Stimulated activated CD8-positive, alpha-beta memory T cell treated with anti-CD3 and anti-CD28 coated beads, Interleukin-15, amount 100 ng/mL, for 1 hour (primary cell): ENCODE measurements around the gene MICU1.
A peak's percentile ranks its signal among the peaks of the same experiment; 100 is the strongest.
"Not testable (repeated sequence)": the region's sequence is repeated elsewhere in the genome, so short reads cannot be mapped to it uniquely, and the experiment has no call there.

Source experiments
- DNase-seq: peaks from one replicate; pipeline ENCODE4 v3.0.0-alpha.2; 2020; ENCODE audit warnings: low read depth

MICU1 gene, protein sequence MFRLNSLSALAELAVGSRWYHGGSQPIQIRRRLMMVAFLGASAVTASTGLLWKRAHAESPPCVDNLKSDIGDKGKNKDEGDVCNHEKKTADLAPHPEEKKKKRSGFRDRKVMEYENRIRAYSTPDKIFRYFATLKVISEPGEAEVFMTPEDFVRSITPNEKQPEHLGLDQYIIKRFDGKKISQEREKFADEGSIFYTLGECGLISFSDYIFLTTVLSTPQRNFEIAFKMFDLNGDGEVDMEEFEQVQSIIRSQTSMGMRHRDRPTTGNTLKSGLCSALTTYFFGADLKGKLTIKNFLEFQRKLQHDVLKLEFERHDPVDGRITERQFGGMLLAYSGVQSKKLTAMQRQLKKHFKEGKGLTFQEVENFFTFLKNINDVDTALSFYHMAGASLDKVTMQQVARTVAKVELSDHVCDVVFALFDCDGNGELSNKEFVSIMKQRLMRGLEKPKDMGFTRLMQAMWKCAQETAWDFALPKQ

DNA sequence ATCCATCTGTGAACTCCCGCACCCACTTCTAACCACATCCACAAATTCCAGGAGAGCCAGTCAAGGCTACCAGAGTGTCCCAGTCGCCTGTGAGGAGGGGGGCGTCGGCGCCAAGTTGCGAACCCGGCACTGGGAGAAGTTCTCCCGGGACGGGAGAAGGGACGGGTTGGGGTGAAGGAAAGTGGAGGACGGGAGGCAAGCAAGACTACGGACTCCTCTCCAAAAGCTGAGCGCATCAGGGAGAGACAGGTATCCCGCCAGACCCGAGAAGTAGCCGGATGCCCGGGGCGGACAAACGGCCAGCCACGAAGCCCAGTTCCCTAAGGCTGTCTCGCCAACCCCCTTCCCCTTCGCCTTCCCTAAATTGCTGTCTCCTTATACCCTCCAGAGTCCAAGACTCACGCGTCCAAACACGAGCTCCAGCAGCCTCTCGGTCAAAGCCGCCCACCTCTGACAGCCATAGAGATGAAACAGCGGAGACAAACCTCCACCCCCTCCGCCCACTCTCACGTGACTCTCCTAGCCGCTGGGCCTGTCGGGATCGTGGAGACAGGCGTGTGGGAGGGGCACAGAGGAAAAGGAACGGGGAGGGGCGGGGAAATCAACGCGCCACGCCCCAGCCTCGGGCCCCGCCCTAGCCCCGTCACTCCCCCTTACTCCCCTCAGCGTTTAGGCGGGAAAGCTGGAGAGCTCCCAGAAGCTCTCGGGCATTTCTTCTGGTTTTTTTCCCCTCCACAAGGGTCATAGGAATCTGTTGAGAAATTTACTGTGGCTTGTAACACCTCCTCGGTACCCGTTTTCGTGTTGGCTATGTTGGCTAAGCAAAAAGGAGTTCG, at the start of gene MICU1:
MICU1 (minus strand) TSS at position 472 of the 836 bp plus-strand sequence. CDS start 59,286 bp downstream, outside the sequence.
- peak; percentile 90 for DNase-seq

DNA sequence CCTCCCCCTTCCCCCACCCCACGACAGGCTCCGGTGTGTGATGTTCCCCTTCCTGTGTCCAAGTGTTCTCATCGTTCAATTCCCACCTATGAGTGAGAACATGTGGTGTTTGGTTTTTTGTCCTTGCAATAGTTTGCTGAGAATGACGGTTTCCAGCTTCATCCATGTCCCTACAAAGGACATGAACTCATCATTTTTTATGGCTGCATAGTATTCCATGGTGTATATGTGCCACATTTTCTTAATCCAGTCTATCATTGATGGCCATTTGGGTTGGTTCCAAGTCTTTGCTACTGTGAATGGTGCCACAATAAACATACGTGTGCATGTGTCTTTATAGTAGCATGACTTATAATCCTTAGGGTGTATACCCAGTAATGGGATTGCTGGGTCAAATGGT, 48.3 kb upstream of the MICU1 start:
- DNase-seq: not testable (repeated sequence)

DNA sequence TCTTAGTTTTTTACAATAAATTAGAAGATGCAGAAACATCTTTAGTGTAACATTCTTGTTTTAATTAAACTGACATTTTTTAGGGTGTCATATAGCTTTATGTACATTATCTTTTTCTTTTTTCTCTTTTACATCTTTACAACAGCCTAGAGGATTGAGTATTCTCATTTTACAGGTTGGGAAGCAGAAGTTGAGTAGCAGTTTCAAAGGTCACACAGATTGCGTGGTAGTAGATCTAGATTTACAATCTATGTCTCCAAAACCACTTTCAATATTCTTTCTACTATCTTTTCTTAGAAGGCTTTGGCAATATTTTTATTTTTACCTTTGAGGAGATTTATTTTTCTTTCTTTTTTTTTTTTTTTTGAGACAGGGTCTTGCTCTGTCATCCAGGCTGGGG, 47.4 kb upstream of the MICU1 start:
- DNase-seq: no peak

DNA sequence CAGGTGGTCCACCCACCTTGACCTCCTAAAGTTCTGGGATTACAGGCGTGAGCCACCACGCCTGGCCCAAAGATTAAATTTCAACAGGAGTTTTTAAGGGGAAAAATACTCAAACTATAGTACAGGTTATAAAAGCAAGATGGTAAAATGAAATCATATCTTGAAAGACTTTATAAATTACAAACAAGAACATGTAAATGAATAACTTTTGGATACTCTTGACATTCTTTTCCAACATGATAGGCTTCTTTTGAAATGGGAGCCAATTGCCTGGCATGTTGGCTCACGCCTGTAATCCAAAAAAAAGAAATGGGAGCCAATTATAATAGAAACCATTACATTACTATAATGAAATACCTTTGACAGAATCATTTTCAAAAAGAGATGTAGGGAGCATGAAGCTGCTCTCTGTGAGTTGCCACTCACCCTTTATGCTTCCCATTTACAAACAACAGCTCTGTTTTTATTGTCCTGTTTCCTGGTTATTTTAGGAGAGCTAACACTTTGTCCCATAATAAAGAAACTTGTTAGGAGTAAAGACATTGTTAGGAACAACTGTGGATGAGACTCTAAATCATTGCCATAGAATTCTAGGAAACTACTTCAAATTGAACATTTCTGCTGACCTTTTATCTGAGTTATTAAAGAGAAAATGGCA, 41.5 kb upstream of the MICU1 start:
- DNase-seq: no peak

DNA sequence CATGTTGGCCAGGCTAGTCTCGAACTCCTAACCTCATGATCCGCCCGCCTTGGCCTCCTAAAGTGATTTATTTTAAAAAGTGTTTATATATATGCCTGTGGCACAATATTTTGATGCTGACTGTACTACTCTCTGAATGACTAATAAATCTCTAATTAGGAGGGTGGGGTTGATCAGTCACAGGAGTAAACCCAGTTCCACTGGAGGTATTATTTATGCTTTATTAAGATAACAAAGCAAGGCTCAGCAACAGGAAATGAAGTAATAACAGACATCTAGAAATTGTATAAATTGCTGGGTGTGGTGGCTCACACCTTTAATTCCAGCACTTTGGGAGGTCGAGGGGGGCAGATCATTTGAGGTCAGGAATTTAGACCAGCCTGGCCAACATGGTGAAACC, 40.0 kb upstream of the MICU1 start:
- no peak for DNase-seq

GRCh38 chr10:72663971-72664370, 38.1 kb upstream of the MICU1 start:
- no peak for DNase-seq

GRCh38 chr10:72661431-72661830, 35.6 kb upstream of the MICU1 start:
- no peak for DNase-seq

GRCh38 chr10:72660220-72660619, 34.3 kb upstream of the MICU1 start:
- DNase-seq: no peak

DNA sequence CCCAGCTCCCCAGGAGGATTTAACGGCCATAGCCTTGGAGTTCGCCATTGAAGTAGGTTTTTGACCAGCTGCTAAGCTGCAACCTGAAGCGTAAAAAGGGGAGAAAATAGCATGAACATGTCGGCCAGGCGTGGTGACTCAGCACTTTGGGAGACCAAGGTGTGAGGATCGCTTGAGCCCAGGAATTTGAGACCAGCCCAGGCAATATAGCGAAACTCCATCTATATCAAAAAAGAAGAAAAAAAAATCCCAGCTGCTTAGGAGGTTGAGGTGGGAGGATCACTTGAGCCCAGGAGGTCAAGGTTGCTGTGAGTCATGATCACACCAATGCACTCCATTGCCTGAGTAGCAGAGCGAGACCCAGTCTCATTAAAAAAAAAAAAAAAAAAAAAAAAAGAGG, 33.8 kb upstream of the MICU1 start:
- no peak for DNase-seq

DNA sequence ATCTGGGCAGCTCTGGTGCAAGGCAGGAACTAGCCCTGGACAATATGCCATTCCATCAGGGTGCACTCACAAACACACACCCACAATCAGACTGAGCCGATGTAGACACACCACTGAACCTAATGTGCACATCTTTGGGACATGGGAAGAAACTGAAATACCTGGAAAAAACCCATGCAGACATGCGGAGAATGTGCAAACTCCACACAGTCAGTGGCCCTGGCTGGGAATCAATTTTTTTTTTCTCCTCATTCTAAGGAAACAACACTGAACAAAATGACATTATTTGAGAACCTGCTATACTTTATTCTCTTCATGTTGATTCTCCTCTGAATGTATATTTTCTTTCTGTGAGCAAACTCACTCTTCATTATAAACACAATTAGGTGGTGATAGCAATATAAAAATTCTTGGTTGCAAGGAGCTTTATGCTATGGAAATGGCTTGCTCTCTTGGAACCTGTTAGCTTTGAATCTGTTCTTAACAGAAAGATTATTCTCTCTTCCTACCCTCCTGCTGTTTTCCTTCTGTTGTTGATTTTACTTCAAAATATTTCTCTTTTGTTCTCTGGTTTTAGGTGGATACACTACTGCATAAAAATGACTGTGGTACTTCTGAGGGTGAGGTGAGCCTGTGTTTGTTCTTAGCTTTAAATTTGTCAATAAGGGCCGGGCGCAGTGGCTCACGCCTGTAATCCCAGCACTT, 33.0 kb upstream of the MICU1 start:
- no peak for DNase-seq

DNA sequence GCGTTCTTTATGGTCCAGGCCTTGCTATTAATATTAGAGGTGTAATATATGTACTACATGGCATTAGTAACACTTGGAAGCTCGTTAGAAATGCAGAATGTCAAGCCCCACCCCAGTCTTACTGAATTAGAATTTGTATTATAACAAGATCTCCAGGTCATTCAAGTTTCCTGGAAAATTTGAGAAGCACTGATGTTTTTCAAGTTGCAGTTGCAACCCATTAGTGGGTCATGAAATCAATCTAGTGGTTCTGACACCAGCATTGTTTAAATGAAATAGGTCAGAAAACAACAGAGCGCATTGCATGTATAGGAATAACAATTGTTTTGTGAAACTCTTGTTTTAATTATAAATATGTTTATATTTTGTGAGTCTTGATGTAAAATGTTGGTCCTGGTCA, 28.8 kb upstream of the MICU1 start:
- no peak for DNase-seq

GRCh38 chr10:72653383-72654096, 27.7 kb upstream of the MICU1 start:
- DNase-seq: no peak

DNA sequence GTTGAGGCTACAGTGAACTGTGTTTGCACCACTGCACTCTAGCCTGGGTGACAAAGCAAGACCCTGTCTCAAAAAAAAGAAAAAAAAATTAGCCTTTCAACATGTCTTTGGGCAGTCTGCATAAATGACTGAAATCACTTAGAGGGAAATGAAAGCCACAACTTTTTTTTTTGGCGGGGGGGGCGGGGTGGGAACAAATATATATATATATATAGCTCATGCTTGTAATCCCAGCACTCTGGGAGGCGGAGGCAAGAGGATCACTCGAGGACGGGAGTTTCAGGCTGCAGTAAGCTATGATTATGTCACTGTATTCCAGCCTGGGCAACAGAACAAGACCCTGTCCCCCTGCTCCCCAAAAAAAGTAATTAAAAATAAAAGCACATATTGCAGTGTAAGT, 23.4 kb upstream of the MICU1 start:
- no peak for DNase-seq

GRCh38 chr10:72648301-72648700, 22.4 kb upstream of the MICU1 start:
- no peak for DNase-seq

DNA sequence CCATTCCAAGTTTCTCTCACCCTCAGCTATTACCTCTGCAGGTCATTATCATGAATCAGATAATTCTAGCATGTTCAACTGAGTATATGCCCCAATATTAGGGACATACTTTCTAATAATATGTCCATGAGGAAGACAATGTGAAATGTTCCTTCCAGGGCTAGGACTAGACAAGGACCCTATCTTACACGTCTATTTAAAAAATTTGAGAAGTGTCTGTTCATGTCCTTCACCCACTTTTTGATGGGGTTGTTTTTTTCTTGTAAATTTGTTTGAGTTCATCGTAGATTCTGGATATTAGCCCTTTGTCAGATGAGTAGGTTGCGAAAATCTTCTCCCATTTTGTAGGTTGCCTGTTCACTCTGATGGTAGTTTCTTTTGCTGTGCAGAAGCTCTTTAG, 21.1 kb upstream of the MICU1 start:
- not testable (repeated sequence) for DNase-seq

GRCh38 chr10:72645263-72645858, 19.5 kb upstream of the MICU1 start:
- no peak for DNase-seq

DNA sequence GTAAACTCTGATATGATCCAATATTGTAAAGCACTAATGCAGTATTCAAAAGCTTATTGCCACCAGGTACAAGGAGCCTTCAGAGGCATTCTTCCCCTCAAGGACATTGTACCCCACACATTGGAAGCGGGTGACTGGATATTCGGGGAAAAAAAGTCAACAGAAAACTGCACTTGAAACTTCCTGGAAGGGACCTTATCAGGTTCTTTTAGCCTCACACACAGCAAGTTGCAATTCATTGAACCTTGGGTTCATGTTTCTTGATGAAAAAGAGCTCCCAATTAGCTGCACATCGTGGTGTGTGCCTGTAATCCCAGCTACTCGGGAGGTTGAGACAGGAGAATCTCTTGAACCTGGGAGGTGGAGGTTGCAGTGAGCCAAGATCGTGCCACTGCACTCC, 16.4 kb upstream of the MICU1 start:
- no peak for DNase-seq

DNA sequence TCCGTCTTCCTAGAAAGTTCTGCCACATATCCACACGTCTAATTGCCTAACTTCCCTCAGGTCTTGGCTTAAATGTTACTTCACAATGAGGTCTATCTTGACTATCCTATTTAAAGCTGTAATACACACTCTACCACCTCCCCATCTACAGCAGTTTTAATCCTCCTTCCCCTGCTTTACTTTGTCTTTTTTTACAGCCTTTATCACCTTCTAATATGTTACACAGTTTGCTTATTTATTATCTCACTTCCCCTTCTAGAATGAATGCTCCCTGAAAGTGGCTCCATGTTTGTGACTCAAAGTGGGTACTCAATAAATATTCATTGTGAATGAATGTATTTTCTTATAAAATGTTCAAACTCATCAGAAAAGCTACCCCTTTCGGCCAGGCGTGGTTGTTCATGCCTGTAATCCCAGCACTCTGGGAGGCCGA, 13.6 kb upstream of the MICU1 start:
- no peak for DNase-seq

DNA sequence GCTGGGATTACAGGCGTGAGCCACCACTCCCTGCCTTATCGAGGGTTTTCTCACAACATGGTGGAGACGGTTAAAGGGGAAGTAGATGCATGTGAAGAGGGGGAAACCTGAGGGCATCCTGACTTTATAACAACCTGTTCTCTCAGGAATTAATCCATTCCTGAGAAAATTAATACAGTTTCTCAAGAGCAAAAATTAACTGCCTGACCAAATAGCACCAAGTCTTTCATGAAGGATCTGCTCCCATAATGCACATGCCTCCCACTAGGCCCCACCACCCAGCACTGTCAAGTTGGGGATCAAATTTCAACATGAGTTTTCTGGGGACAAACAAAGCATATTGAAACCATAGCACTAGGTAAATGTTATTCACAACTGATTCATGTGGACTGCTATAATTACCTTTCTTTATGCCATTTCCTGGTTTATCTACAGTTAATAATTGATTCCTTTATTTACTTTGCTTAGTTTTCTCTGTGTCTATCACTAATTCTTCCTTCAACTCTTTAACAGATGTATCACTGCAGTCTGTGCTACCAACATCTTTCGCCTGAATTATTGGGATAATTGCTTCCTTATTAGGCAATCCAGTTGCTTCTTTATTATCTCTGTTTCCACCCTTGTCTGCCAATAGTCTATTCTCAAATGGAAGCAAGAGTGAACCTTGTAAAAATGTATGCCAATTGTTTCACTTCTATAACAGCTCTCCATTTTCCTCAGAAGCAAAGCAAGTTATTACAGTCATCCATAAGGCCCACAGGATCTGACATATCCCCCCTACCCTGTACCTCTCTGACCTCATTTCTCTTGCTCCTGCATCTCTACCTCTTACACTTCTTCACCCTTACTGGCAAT, 12.9 kb upstream of the MICU1 start:
- no peak for DNase-seq

DNA sequence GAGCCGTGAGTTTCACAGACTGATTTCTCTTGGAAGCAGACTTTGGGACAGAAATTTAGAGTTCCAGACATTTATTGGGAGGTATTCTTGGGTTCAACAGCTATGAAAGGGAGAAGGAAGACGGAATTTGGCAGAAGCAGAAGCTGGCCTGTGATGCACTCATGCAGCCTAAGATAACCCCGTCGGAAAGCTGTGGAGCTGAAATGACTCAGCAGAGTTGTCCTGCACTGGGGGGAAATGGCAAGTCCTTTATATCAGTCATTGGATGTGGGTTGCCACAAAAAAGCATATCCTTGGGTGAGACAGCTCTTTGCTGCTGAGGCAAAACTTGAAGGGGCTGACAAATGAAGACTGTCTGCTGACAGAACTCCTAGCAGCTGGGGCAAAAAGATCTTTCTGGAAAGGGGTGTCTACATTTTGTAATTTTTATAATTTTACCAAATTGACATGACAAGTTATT, 11.5 kb upstream of the MICU1 start:
- no peak for DNase-seq
